Osteoblast (primary cell): ENCODE measurements around the gene WDR47. TPM values are rescaled to one million over a fixed set of nuclear protein-coding genes. Genes with fewer than 3 reads are reported as not detected.
A peak's percentile ranks its signal among the peaks of the same experiment; 100 is the strongest.

ENCODE experiments used
- DNase-seq: peaks from one replicate; pipeline ENCODE4 v3.0.0; 2011; ENCODE audit warnings: low spot score, mixed read lengths; ENCODE audit not compliant: insufficient read length; ENCODE audit errors: missing footprints
- H2AFZ ChIP-seq: 2 replicates; pipeline ENCODE4 v1.6.0; 2011; ENCODE audit warnings: mild to moderate bottlenecking, low read length
- H3K27ac ChIP-seq: 2 replicates; pipeline ENCODE4 v1.5.1; 2011; ENCODE audit warnings: mild to moderate bottlenecking, low read depth, low read length, moderate library complexity
- H3K27me3 ChIP-seq: 2 replicates; pipeline ENCODE4 v1.6.0; 2012; ENCODE audit warnings: mild to moderate bottlenecking, control low read depth, inconsistent platforms, low read length, moderate library complexity; ENCODE audit not compliant: insufficient read depth
- H3K36me3 ChIP-seq: 2 replicates; pipeline ENCODE4 v1.5.1; 2011; ENCODE audit warnings: mild to moderate bottlenecking, low read length, control low read depth, moderate library complexity; ENCODE audit not compliant: insufficient read depth
- H3K4me1 ChIP-seq: 2 replicates; pipeline ENCODE4 v1.5.1; 2011; ENCODE audit warnings: mild to moderate bottlenecking, low read length, control low read depth, moderate library complexity; ENCODE audit not compliant: insufficient read depth
- H3K4me2 ChIP-seq: 2 replicates; pipeline ENCODE4 v1.6.0; 2011; ENCODE audit warnings: mild to moderate bottlenecking, low read length; ENCODE audit not compliant: insufficient read depth
- H3K4me3 ChIP-seq: fragments of 200-600 bp; sonication (generic); 3 replicates; pipeline ENCODE4 v1.5.1; 2012; ENCODE audit warnings: mild to moderate bottlenecking, low read length, inconsistent platforms; ENCODE audit not compliant: insufficient read depth
- H3K79me2 ChIP-seq: 2 replicates; pipeline ENCODE4 v1.6.0; 2012; ENCODE audit warnings: mild to moderate bottlenecking, low read length, control low read depth, inconsistent platforms; ENCODE audit not compliant: insufficient read depth
- H3K9me3 ChIP-seq: 2 replicates; pipeline ENCODE4 v1.5.1; 2011; ENCODE audit warnings: low read depth, low read length, control low read depth
- H4K20me1 ChIP-seq: 2 replicates; pipeline ENCODE4 v1.6.0; 2012; ENCODE audit warnings: mild to moderate bottlenecking, low read length, control low read depth; ENCODE audit not compliant: insufficient read depth
- total RNA-seq: library from RNA; depleted of rRNA; stranded (reverse); fragments of >200 nt; gene quantifications from 2 replicates; pipeline ENCODE4 v1.2.3, GENCODE V29; 2012
- TF ChIP-seq, protein P1 (sequence below): IDR thresholded peaks from 2 replicates; pipeline ENCODE4 v1.5.1; 2011; ENCODE audit warnings: mild to moderate bottlenecking, low read depth, low read length, moderate library complexity; ENCODE audit errors: extremely low read depth

The WDR47 gene
- total RNA-seq, 1 donor = 20.6 TPM

DNA sequence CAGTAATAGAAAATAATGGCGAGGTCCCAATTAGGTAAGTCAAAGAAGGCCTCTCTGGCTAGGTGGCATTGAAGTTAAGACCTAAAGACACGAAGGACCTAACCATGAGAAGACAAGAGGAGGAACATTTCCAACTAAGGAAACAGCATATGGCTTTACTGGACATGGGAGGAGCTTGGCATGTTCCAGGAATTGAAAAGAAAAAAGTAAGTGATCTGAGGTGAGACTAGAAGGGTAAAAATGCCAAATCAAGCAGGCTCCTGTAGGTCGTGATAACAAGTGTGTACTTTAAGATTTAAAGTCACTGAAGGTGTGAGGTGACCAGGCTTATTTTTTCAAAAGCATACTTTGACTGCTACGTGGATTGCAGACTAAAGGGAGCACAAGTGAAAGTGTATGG, 65.2 kb downstream of the WDR47 start:
- Histone ChIP-seq H3K36me3 (peaks cover 14% of the 10 kb centered on the region), H3K27ac (no peak overlapping the region), H3K9me3 (no peaks in the 10 kb centered on the region), H3K79me2 (no peaks in the 10 kb centered on the region), H3K27me3 (no peaks in the 10 kb centered on the region), H3K4me1 (no peaks in the 10 kb centered on the region), H3K4me2 (no peak overlapping the region), H3K4me3 (no peak overlapping the region), H4K20me1 (no peaks in the 10 kb centered on the region), H2AFZ (no peak overlapping the region)
- TF ChIP-seq, protein P1, sequence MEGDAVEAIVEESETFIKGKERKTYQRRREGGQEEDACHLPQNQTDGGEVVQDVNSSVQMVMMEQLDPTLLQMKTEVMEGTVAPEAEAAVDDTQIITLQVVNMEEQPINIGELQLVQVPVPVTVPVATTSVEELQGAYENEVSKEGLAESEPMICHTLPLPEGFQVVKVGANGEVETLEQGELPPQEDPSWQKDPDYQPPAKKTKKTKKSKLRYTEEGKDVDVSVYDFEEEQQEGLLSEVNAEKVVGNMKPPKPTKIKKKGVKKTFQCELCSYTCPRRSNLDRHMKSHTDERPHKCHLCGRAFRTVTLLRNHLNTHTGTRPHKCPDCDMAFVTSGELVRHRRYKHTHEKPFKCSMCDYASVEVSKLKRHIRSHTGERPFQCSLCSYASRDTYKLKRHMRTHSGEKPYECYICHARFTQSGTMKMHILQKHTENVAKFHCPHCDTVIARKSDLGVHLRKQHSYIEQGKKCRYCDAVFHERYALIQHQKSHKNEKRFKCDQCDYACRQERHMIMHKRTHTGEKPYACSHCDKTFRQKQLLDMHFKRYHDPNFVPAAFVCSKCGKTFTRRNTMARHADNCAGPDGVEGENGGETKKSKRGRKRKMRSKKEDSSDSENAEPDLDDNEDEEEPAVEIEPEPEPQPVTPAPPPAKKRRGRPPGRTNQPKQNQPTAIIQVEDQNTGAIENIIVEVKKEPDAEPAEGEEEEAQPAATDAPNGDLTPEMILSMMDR = no peak
- DNase-seq = no peak

DNA sequence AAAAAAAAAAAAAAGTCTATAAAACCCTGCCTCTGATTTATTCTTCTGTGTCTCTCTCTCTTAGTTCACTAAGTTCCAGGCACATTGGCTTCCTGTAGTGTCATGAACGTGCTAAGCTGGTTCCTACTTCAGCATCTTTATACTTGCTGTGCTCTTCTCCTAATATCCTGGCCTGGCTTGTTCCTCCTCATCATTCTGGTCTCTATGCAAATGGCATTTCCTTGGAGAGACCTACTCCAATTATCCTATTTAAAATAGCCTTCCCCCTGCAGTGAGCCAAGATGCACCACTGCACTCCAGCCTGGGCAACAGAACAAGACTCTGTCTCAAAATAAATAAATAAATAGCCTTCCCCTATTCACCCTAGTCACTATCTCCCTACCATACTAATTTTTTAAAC, 69.0 kb downstream of the WDR47 start:
- H3K9me3 ChIP-seq = no peaks in the 10 kb centered on the region
- no peak overlapping the region for H3K27ac ChIP-seq
- TF ChIP-seq, protein P1 = no peak
- H3K4me3 ChIP-seq = no peak overlapping the region
- no peak overlapping the region for H3K4me2 ChIP-seq
- DNase-seq = no peak
- no peaks in the 10 kb centered on the region for H4K20me1 ChIP-seq
- H2AFZ ChIP-seq = no peak overlapping the region
- H3K36me3 ChIP-seq = peaks cover 26% of the 10 kb centered on the region
- H3K4me1 ChIP-seq = no peaks in the 10 kb centered on the region
- no peaks in the 10 kb centered on the region for H3K27me3 ChIP-seq
- H3K79me2 ChIP-seq = no peaks in the 10 kb centered on the region

GRCh38 chr1:108969346-108969745, 72.6 kb downstream of the WDR47 start:
- H3K4me1 ChIP-seq = no peaks in the 10 kb centered on the region
- H3K9me3 ChIP-seq = no peaks in the 10 kb centered on the region
- no peaks in the 10 kb centered on the region for H4K20me1 ChIP-seq
- H3K4me3 ChIP-seq = no peak overlapping the region
- H3K4me2 ChIP-seq = no peak overlapping the region
- no peaks in the 10 kb centered on the region for H3K27me3 ChIP-seq
- H3K27ac ChIP-seq = no peak overlapping the region
- H3K36me3 ChIP-seq = peaks cover 22% of the 10 kb centered on the region
- H3K79me2 ChIP-seq = no peaks in the 10 kb centered on the region
- H2AFZ ChIP-seq = no peak overlapping the region
- TF ChIP-seq, protein P1 = no peak
- DNase-seq = no peak

DNA sequence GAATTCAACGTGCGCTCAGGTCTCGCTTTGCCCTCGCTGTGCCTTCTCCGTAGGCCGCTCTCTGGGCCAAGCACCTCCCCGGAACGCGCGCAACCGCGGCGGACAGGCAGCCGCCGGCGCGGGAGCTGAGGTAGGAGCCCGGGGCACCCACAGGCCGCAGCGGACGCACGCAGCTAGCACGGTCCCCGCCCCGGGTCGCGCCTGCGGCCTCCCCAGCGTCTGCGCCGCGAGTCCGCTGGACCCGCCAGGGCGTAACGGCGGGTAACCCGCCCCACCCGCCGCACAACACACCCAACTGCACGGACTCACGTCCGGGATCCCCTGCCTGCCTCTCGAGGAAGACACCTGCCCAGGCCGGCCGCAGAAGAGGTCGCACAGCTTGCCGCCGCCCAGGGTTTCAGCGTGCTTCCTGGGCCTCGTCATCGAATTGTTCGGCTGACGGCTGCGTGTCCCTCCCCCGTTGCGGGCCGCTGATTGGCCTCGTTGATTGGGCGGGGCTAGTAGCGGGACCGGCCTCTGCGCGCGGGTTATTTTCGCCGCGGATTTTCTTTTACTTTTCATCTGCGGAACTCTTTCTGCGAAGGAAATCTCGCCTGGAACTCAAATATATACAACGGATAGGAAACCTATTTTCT, 78.7 kb downstream of the WDR47 start, which contains the start of gene CLCC1:
CLCC1 (minus strand) TSS at position 433 of the 635 bp plus-strand sequence. CDS start 13,047 bp downstream, outside the sequence.
- Histone ChIP-seq H3K27me3 (no peaks in the 10 kb centered on the region), H3K79me2 (peaks cover 42% of the 10 kb centered on the region)

More for the DNA sequence above, 78.7 kb downstream of the WDR47 start, which contains the start of gene CLCC1:
- Histone ChIP-seq H3K27ac (peak within 1 kb of the TSS; percentile 85), H3K4me2 (peak within 1 kb of the TSS; percentile 91), H3K4me3 (peak within 1 kb of the TSS; percentile 94), H4K20me1 (no peaks in the 10 kb centered on the region), H3K36me3 (no peaks in the 10 kb centered on the region), H3K9me3 (no peaks in the 10 kb centered on the region), H2AFZ (peak within 1 kb of the TSS; percentile 93), H3K4me1 (peaks cover 8% of the 10 kb centered on the region)
- DNase-seq = peak; percentile 99
- TF ChIP-seq, protein P1 = no peak
